GM18502 (cell line): Measurements from ENCODE around the gene HJV.

Experiments
- ATAC-seq: cut with Tn5 transposase; IDR thresholded peaks from one replicate; pipeline ENCODE4 v1.9.1; 2021; ENCODE audit warnings: mild to moderate bottlenecking; ENCODE audit not compliant: unreplicated experiment, poor library complexity

Gene HJV

DNA sequence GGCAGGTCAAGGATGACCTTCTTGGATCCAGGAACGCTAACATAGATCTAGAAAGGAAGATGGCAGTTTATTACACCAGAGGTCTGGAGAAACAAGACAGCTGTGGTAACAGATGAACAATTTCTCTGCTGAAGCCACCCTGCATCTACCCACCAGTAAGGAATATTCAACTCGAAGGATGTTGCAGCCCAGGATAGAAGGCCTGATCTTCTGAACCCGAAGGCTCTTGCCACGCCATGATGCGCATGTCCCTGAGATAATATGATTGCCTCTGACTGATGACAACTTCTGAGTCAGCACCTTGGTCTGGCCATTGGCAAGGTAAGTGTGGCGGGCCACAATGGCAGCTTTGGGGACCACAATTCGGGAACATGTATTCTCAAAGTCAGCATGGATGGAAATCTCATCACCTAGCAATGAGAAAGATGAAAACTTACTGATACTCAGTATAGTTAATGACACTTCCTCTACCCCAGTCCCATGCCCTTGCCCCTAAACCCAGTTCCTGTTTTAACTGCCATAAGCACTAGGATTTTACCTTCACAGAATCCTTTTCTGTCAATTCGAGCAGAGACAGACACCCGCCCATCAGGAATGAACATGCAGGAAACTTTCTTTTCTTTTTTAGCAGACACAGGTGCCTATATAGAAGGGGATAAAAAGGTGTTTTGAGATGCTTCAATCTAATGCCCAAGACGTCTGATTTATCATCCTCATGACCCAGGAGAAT is 27.0 kb downstream of the HJV start:
- no peak for ATAC-seq

DNA sequence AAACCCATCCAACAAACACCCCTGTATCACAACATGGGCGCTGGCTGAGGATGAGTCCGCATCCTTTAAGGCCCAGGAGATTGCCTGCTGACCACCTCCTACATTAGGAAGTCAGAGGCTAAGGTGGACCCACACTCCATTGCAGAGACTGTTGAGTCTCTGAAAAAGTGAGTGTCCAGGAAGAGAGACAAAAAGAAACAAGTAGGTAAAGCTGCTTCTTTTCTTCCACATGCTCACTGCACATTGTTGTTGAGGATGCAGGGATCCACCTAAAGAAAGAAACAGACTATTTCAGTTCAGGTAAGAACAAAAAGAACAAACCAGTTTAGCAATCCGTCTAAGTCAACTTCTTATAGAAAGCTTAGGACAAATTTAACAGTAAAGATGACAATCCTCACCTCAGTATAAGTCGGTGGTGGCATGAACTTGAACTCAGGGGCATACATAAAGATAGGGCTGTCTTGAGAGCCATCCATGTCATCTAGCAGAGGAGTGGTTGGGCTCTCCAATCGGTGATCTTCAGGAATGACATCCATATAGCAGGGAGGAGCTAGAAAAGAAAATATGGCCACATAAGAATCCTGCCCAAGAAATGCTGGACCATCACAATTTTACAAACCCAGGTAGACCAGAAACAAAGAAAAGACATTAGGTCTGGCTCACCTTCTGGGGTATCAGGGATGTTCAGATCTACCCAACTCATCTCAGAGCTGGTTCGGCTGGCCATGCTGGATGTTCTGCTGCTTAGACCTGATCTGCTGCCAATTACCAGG is 27.7 kb downstream of the HJV start:
- ATAC-seq: no peak

DNA sequence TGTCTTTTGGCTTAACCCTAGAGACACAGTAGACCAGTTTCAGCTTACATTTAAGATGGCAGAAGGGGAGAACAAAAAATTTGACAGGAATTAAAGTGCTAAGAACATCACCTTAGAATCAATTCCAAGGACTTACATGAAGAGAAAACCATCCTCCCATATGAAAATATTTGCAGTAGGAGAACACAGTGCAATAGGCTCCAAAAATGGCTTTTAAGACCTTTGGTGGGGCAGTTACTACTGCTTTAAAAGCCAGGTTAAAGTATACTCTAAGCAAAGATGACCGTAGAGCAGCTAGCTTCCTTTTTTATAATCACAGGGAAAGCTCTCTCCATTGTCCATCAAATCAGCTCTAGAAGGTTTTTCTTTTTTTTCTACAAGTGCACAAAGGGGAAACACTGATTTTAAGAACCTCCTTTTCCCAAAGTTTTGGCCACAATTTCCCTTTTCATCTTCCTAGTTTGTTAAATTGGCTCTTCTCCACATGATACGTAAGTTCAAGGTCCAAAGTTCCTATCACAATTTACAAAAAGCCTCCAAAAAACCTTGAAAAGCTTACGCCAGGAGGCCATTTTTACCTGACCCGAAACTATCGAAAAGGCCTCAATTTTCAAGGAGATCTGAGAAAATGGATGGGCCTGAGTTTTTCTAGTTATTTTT is 28.4 kb downstream of the HJV start:
- no peak for ATAC-seq

DNA sequence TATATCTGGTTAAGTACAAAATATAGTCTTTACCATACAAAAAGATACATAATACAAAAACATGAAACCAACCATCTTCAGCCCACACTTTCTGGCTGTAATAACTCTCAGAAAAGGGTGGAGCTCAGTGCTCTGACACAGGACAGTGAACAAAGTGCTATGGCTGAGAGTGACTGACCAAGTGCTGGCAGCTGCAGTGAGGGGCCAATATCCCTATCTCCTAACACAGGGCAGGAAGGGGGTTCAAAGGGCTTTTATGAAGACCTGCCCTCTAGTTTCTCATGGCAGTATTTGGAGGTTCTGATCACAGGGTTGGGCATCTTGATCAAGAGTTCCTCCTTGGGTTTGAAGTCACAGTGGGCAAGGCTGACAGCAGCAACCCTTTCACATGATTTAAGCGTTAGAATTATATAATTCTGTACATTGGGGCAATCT is 29.0 kb downstream of the HJV start:
- no peak for ATAC-seq

DNA sequence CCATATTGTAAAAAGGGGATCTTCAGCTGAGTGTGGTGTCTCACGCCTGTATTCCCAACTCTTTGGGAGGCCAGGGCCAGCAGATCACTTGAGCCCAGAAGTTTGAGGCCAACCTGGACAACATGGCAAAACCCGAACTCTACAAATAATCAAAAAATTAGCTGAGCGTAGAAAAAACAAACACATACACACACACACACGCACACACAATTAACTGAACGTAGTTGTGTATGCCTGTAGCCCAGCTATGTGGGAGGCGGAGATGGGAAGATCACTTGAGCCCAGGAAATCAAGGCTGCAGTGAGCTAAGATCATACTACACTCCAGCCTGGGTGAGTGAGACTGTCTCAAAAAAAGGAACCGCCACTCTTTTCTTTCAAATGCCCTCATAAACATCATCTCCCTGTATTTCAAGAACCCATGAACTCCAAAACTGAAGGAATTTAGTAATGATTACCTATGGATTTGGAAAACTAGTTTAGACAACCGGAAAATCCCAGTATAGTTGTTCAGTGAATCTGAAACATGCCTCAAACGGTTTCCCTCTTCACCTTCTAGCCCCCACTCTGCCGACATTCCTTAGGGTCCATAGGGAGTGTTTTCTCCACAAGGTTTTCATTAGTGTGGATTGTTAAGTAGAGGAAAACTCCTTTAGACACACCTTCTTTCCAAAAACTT is 29.7 kb downstream of the HJV start:
- ATAC-seq: no peak

DNA sequence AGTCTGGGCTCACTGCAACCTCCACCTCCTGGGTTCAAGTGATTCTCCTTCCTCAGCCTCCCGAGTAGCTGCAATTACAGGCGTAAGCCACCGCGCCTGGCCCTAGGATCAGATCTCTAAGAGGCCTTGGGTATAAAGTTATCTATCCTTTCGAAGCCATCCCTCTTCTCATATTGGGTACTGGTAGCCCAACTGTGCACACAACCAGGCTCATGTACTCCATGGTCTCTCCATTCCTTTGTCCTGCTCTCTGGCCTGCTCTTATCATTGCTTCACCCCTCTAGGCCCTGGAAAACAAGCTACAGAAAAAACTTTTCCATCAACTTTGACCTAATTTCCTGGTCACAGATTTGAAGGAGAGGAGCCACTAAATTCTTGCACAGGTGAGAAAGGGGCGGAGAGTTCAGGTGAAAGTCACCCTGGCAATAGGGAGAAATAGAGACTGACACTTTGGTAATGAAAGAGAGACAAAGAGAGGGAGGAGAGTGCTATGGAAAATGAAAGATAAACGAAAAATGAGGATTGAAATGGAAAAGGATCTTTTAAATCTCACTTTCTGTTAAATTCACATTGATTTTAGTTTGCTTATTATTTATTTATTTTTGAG is 31.2 kb downstream of the HJV start:
- ATAC-seq: no peak

DNA sequence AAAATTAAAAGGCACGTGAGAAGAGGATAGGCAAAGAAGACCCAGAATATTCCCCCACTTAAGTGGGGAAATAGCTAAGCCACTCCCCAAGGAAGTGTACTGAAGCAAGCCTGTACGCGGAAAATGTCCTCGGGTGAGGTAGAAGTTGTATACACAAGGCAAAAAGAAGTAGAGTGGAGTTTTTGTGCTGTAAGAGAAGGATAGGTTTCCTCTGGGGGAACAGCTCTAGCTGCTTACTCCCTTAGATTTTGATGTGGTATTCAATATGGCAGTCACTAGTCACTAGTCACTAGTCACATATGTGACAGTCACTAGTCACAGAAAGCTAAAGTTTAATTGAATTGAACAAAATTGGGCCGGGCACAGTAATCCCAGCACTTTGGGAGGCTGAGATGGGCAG is 32.8 kb downstream of the HJV start:
- no peak for ATAC-seq

DNA sequence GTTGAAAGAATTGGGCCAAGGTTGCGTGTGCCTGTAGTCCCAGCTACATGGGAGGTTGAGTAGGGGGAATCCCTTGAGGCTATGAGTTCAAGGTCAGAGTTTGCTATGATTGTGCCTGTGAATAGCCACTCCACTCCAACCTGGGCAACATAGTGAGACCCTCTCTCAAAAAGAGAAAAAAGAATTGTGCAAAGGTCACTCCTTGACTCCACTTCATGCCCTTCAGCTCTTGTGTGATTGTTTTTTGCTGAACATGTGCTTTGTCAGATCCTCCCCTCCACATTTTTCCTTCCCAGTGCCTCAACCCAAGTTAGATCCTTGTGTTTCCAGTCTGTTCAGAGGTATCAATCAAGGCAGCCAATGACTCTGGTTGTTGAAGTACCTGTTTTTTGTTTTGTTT is 33.6 kb downstream of the HJV start:
- ATAC-seq: no peak

DNA sequence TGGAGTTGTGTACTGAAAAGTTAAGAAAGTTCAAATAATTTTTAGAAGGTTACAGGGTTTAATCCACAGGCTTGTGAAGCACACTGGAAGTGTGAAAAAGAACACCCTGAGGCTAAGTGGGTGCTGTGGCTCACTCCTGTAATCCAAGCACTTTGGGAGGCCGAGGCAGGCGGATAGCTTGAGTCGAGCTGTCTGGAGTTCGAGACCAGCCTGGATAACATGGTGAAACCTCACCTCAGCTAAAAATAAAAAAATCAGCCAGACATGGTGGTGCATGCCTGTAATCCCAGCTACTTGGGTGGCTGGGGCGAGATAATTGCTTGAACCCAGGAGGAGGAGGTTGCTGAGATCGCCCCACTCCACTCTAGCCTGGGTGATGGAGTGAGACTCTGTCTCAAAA is 35.0 kb downstream of the HJV start:
- no peak for ATAC-seq

DNA sequence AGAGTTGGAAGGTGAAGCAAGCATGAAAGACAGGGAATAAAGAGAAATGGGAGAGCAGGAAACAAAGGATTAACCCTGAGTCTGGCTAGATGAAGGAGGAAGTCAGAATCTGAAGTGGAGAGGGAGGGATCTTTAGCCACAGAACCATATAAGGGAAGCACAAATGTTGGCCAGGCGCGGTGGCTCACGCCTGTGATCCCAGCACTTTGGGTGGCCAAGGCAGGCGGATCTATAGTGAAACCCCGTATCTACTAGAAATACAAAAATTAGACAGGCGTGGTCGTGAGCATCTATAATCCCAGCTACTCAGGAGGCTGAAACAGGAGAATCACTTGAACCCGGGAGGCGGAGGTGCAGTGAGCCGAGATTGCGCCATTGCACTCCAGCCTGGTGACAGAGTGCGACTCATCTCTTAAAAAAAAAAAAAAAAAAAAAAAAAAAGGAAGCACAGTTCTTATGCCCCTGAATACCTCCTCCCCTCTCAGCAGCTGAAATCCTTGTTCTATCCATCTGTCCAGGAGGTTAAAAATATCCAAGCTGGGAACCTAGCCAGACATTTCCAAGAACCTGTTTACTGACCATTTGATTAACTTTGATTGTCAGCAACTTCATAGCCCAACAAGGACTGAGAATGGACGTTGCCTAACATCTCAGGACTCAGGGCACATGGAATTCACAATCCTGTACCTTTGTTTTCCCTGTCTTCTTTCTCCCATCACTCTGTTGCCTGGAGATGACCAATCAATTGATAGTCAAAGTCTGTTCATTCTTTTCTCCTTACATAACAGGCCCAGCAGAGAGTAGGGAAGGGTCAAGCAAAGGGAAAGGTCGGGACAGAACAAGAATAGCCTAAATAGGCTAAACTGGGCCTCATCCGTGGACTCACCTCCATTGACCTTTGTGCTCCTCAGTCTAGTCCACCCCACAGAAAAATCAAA is 35.8 kb downstream of the HJV start:
- no peak for ATAC-seq

DNA sequence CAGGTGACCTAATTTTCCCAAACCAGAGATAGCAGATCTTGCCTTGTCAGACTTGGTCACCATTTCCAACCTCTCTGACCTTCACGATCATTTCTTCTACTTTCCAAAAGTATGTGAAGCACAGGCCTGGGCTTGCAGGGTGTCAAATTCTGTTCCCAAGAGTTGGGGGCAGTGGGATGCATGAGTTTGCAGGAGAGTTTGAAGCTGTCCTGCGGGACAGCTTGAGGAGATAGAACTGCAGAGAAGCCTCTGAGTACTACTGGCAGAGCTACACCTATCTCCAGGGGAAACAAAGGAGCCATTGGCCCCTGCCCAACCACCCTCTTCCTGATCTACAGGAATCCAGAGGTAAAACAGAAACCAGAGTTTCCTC is 36.4 kb downstream of the HJV start:
- ATAC-seq: no peak

DNA sequence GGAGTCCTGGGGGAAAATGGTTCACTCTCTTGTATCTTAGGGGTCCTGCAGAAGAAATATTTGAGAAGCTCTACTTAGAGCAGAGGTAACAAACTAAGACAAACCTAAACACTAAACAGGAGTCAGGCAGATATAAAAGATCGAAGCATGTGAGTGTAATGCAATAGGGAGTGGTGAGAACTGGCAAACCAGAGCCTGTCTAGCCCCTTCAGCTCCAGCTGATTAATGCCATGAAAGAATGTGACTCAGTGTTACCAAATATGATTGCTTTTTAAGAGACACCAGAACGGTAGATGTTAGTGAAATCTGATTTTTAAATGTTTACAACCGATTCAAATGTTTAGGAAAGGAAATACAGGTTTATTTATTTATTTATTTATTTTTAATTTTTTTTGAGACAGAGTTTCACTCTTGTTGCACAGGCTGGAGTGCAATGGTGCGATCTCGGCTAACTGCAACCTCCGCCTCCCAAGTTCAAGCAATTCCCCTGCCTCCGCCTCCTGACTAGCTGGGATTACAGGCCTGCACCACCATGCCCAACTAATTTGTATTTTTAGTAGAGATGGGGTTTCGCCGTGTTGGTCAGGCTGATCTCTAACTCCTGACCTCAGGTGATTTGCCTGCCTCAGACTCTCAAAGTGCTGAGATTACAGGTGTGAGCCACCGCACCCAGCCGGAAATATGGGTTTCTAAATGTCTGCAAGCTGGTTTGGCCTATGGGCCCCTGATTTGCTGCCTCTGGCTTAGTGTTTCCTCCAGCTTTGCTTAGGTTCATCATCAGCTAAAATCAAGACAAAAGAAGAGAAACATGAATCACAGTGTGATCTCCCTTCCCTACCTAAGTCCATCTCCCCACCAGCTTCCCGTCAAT is 37.3 kb downstream of the HJV start:
- no peak for ATAC-seq

DNA sequence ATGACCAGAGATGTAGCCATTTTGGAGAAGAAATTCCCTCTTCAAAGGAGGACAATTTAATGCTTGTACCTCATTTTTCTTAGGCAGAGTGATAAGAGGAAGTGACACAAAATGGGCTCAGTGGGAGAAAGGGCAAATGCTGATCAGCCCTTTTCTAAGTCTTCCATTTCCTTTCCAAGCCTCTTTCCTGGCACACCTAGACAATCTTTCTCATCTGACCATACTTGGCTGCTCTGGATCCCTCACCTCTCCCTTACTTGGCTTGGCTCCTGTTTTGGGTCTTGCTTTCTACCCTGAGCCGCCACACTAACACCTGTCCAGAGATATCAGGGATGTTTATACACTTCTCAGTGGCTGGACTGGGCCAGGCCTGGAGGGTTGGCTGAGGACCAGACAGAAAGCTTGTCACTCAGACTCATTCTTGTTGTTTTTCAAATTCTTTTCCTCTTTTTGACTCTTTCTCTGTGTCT is 38.3 kb downstream of the HJV start:
- no peak for ATAC-seq

DNA sequence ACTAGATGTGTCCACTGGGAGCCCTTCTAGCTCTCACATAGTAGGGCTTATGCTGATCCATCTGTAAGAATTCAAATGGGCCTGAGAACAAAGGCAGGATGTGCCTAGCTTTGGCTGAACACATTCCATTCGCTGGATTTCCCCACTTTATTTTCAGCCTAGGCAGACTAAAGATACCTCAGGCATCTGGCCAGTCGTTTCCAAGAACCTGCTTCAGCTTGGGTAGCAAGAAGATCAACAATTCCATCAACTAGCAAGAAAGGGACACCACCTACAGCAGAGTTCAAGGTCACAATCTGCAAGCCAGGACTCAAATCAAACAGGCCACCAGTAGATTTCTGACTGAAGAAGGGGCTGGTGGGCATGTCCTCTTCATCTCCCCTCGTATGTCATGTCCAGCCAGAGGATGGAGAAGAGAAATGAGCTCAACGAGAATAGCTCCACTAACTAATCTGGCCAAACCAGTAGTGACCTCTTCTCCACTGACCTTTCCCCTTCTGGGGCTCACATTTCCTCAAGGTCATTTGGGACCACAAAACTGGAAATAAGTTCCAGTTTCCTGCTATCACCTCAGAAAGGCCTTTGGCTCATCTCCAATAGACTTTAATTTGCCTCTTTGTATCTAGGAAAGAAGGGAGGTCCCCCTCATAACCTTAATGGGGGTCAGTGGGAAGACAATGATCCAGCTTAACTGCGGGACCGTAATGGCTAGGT is 39.4 kb downstream of the HJV start:
- ATAC-seq: no peak

DNA sequence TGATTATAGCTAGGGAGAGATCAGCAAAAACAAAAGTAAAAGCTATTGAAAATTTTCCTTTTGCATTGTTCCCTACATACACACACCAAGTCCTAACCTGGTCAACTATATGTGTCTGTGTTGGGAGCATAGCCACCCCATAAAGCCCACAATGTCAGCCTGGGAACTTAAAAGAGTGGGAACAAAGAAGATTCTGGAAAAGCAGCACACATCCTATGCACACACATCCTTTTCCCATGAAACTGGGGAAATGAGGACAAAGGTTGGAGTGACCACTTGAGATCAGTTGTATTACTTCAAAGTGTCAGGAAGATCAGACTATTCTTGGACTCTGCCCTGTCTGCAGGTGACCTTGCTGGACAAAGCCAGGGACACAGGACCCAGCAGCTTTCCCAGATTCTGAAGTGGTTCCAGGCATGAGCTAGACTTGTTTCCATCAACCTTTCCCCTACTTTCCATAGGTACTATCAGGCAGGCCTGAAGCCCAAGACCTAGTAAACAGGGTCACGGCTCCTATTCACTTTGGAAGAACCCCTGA is 41.0 kb downstream of the HJV start:
- no peak for ATAC-seq

DNA sequence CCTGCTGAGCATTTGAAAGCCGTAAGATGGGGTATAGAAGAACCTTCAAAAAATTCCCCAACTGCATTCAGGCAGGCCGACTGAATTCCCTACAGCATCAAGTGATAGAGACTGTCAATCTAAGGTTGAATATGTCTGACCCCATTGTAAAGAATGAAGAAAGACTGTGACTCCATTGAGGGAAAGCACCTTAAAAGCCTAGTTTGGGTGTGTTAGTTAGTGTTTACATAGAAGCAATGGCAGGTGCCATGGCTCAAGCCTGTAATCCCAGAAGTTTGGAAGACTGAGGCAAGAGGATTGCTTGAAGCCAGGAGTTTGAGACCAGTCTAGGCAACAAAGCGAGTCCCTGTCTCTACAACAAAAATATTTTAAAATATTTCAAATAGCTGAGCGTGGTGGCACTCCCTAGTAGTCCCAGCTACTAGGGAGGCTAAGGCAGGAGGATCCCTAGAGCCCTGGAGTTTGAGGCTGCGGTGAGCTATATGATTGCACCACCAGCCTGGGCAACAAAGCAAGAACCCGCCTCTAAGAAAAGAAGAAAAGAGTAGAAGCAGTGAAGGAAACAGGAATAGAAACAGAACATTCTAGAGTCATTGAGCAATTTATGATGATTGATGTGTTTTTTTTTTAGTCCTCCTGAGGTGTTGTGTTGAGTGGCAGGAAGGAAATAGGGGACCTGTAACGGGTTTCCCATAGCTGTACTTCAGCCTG is 41.6 kb downstream of the HJV start:
- peak; percentile 24 for ATAC-seq
